Thyroid gland (tissue), 4 donors: ENCODE data around the gene DYRK1A. TPM values are rescaled to one million over a fixed set of nuclear protein-coding genes. Genes with fewer than 3 reads are reported as not detected.

Experiments used
- DNase-seq, 2 donors: peaks; one replicate each; pipeline ENCODE4 v3.0.0-alpha.2; 2019
- H3K27ac ChIP-seq, 3 donors: fragments of 200-600 bp; sonication (generic); 1 replicate in 2 of 3; 2 replicates in 1 of 3; pipeline ENCODE4 v1.5.1; 2016 to 2019; ENCODE audit warnings: mild to moderate bottlenecking in 1 of 3, moderate library complexity in 1 of 3
- H3K27me3 ChIP-seq: fragments of 200-600 bp; sonication (generic); one replicate; pipeline ENCODE4 v1.5.1; 2019
- H3K36me3 ChIP-seq, 2 donors: fragments of 200-600 bp; sonication (generic); one replicate each; pipeline ENCODE4 v1.5.1; 2016 to 2019
- H3K4me1 ChIP-seq, 2 donors: fragments of 200-600 bp; sonication (generic); one replicate each; pipeline ENCODE4 v1.5.1; 2017 to 2019
- H3K4me3 ChIP-seq, 3 donors: fragments of 200-600 bp; sonication (generic); replicated peaks in 1 of 3; 1 replicate in 2 of 3; 2 replicates in 1 of 3; pipeline ENCODE4 v1.5.1; 2016; ENCODE audit warnings: mild to moderate bottlenecking in 1 of 3
- H3K9me3 ChIP-seq: fragments of 200-600 bp; sonication (generic); one replicate; pipeline ENCODE4 v1.5.1; 2017
- POLR2A ChIP-seq, 2 donors: fragments of 450-650 bp; IDR thresholded peaks; one replicate each; pipeline ENCODE4 v1.6.1; 2017; ENCODE audit warnings: antibody characterized with exemption in 2 of 2, mild to moderate bottlenecking in 2 of 2, moderate library complexity in 1 of 2
- WGBS, 2 donors: methylation state at CpG; one replicate each; pipeline ENCODE4 v1.1.5; 2017; 5-methylcytosine and 5-hydroxymethylcytosine counted together
- intact Hi-C: fragments of 100-400 bp; cut with DNase I; formaldehyde crosslinking; loops from one replicate; pipeline ENCODE4 v1.15.1; 2023
- total RNA-seq, 4 donors: library from RNA; depleted of rRNA; stranded (reverse); fragments of >200 nt; gene quantifications; one replicate each; pipeline ENCODE4 v1.2.3, GENCODE V29; 2016
- TF ChIP-seq, protein P1 (sequence below), 6 experiments: fragments of 200-600 bp in 3 of 6; fragments of 450-650 bp in 3 of 6; sonication (generic) in 3 of 6; IDR thresholded peaks; one replicate each; pipeline ENCODE4 v1.5.1; 2016 to 2019; ENCODE audit warnings: antibody characterized with exemption in 6 of 6, mild to moderate bottlenecking in 2 of 6, inconsistent platforms in 1 of 6, moderate library complexity in 1 of 6

Gene DYRK1A
- total RNA-seq, 4 donors from 2014 or later: 104 to 299 (median 116) TPM

DNA sequence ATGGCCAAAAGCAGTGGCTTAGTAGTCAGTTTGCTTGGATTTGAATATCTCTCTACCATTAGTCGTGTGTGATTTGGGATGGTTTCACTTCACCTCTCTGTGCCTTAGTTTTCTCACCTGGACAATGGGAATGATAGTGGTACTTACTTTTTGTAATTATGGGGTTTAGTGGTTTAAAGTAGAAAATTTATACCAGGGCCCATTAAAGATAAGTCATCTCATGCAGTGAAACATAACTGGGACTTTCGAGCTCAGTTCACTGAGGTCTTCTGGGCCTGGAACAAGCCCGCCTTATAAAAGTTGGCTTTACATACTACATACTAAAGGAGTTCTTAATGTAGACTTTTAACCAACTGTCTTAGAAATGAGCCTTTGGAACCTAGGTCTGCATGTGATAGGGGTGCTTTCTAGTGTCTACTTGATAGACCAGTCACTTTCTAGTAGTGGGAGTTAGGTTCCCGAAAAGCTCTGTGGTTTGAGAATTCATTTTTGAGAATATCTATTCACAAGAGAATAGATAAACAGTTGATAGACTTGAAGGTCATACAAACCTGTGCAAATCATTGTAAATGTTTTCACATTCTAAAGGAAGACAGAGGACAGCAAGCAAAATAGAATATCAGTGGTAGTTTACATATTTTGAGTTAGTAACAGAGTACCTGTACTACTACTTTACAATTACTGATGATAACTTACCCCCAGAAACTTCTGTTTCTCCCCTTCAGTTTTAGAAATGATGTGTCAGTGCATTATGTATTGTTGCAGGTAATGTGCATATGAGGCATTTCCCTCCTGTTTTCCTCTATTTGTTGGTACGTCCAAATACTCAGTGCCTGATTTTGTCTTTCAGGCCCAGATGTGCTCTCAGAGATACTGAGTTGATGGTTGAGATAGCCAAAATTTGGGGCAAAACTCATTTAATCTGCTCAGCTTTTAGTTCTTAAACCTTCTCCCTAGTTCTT is 48.0 kb downstream of the DYRK1A start:
- 92 to 97% methylated on average over 5 of the region's 5 CpGs for WGBS, 2 donors
- H3K36me3 ChIP-seq: no peaks in the 10 kb centered on the region
- peaks cover 32 to 50% of the 10 kb centered on the region in 2 donors for H3K4me1 ChIP-seq
- TF ChIP-seq, protein P1, sequence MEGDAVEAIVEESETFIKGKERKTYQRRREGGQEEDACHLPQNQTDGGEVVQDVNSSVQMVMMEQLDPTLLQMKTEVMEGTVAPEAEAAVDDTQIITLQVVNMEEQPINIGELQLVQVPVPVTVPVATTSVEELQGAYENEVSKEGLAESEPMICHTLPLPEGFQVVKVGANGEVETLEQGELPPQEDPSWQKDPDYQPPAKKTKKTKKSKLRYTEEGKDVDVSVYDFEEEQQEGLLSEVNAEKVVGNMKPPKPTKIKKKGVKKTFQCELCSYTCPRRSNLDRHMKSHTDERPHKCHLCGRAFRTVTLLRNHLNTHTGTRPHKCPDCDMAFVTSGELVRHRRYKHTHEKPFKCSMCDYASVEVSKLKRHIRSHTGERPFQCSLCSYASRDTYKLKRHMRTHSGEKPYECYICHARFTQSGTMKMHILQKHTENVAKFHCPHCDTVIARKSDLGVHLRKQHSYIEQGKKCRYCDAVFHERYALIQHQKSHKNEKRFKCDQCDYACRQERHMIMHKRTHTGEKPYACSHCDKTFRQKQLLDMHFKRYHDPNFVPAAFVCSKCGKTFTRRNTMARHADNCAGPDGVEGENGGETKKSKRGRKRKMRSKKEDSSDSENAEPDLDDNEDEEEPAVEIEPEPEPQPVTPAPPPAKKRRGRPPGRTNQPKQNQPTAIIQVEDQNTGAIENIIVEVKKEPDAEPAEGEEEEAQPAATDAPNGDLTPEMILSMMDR (IDR thresholded peaks at IDR 0.05): no peak
- no peak for TF ChIP-seq POLR2A (IDR thresholded peaks at IDR 0.05)
- DNase-seq: no peak
- H3K4me3 ChIP-seq: no peak overlapping the region
- H3K27me3 ChIP-seq: no peaks in the 10 kb centered on the region
- no peak overlapping the region for H3K27ac ChIP-seq
- H3K9me3 ChIP-seq: no peaks in the 10 kb centered on the region
- intact Hi-C loops: no loop called here

DNA sequence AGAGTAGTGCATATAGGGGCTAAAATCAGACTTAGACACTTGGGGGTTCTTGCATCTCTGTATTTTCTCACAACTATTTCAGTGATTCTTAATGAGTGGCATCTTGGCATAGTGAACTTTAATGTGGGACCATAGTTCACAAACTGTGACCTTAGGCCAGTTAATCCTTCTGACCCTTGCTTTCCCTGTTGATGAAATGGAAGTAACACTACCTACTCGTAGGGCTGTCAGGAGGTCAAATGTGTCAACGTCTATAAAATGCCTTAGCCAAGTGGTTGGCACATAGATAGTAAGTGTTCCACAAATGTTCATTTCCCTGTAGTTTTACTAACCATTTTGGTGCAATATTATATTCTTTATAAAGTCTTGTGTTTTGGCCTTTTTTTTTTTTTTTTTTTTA is 49.4 kb downstream of the DYRK1A start:
- intact Hi-C loops: no loop called here
- no peaks in the 10 kb centered on the region for H3K27me3 ChIP-seq
- no peak for TF ChIP-seq POLR2A (IDR thresholded peaks at IDR 0.05)
- TF ChIP-seq, protein P1 (IDR thresholded peaks at IDR 0.05): no peak
- DNase-seq: no peak
- no peak overlapping the region for H3K4me3 ChIP-seq
- peaks cover 24 to 57% of the 10 kb centered on the region in 2 donors for H3K4me1 ChIP-seq
- 59 to 70% methylated on average over 2 of the region's 2 CpGs for WGBS, 2 donors
- no peak overlapping the region for H3K27ac ChIP-seq
- no peaks in the 10 kb centered on the region for H3K9me3 ChIP-seq
- no peaks in the 10 kb centered on the region for H3K36me3 ChIP-seq

DNA sequence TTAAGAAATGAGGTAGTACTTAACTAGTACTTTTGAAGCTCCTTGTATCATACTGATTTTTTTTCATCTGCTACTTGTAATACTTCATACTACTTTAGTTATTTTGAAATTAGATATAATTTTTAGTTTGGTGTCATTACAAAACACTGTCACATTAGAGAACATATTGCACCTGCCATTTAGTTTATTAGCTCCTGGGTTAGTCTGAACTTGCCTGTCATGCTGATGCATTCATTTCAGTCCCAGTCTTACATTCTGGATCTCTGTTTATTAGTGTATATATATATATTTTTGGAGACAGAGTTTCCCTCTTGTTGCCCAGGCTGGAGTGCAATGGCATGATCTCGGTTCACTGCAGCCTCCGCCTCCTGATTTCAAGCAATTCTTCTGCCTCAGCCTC is 50.3 kb downstream of the DYRK1A start:
- TF ChIP-seq POLR2A (IDR thresholded peaks at IDR 0.05): no peak
- TF ChIP-seq, protein P1 (IDR thresholded peaks at IDR 0.05): no peak
- no peaks in the 10 kb centered on the region for H3K27me3 ChIP-seq
- DNase-seq: no peak
- intact Hi-C loops: no loop called here
- 90 to 100% methylated on average over 2 of the region's 2 CpGs for WGBS, 2 donors
- H3K36me3 ChIP-seq: no peaks in the 10 kb centered on the region
- H3K4me1 ChIP-seq: peaks cover 16 to 51% of the 10 kb centered on the region in 2 donors
- no peaks in the 10 kb centered on the region for H3K9me3 ChIP-seq
- no peak overlapping the region for H3K4me3 ChIP-seq
- H3K27ac ChIP-seq: no peak overlapping the region

DNA sequence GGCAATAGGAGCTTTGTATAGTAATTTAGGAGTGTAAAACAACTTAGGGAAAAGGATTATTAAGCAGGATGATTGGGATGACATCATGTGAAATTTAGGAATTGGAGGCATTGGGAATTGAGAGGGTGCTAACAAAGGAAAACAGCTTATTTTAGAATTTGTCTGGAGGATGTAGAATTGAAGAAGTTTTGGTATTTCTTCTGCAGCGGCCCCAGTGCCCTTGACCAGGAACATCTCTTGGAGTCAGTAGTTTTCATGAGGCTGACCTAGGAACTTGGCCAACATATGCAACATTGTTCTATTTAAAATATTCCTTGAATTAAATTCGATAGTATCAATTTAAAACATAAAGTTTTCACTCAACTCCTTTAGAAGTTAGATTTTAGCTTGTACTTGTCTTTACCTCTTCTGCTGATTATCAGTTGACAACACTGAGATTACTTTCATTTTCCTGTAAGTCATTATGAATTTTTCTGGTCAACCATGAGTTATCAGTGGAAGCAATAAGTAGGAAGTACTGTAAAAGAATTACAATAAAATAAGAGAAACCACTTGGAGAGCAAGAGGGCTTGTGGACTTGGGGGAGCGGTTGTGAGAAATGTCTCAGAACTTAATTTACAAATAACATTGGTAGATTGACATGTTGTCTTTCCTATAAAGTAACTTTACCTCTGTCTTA is 52.8 kb downstream of the DYRK1A start:
- TF ChIP-seq, protein P1 (IDR thresholded peaks at IDR 0.05): no peak
- no peak for TF ChIP-seq POLR2A (IDR thresholded peaks at IDR 0.05)
- Histone ChIP-seq H3K36me3 (no peaks in the 10 kb centered on the region), H3K27ac (no peak overlapping the region), H3K9me3 (no peaks in the 10 kb centered on the region), H3K4me3 (no peak overlapping the region), H3K27me3 (no peaks in the 10 kb centered on the region), H3K4me1 (peaks cover 3 to 32% of the 10 kb centered on the region in 2 donors)
- intact Hi-C loops: no loop called here
- WGBS, 2 donors: 93 to 95% methylated on average over 3 of the region's 3 CpGs
- no peak for DNase-seq

DNA sequence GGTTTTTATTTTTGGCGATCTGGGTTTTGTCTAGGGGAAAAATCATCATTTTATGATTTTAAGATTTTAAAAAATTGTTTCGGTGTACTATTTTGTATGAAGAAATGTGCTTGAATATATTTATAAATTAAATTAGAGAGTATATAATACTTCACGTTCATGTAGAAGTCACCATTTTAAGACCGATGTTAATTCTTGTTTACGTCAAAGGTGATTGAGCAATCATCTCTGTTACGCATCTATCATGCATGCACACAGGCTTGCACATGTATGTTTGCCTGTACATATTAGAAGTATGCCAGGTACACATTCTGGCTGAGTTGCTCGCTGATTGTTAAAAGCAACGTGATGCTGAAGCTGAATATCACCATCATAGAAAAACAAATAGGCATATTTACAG is 54.7 kb downstream of the DYRK1A start:
- no peak overlapping the region for H3K27ac ChIP-seq
- peaks cover 3 to 24% of the 10 kb centered on the region in 2 donors for H3K4me1 ChIP-seq
- no peak for TF ChIP-seq POLR2A (IDR thresholded peaks at IDR 0.05)
- TF ChIP-seq, protein P1 (IDR thresholded peaks at IDR 0.05): no peak
- DNase-seq: no peak
- H3K4me3 ChIP-seq: no peak overlapping the region
- no peaks in the 10 kb centered on the region for H3K9me3 ChIP-seq
- WGBS, 2 donors: 97% methylated on average over 8 of the region's 8 CpGs
- H3K27me3 ChIP-seq: no peaks in the 10 kb centered on the region
- H3K36me3 ChIP-seq: no peaks in the 10 kb centered on the region
- intact Hi-C loops: no loop called here
